ENCODE results near the gene ACP7. TPM values are rescaled to one million over a fixed set of nuclear protein-coding genes. Genes with fewer than 3 reads are reported as not detected.
"Not testable (repeated sequence)": the region's sequence is repeated elsewhere in the genome, so short reads cannot be mapped to it uniquely, and the experiment has no call there.

ACP7 gene
- total RNA-seq, 4 donors from 2014 or later, result not detected

- no peak for DNase-seq (ENCODE audit: extremely low spot score)
- Histone ChIP-seq H3K4me1 (peaks cover 3 to 17% (median 15%) of the 10 kb centered on the region in 4 donors), H3K36me3 (no peaks in the 10 kb centered on the region), H3K27me3 (peaks cover 0 to 90% (median 23%) of the 10 kb centered on the region in 4 donors), H3K27ac (replicated peaks in 1 of 4) (no peak overlapping the region), H3K9me3 (no peaks in the 10 kb centered on the region), H3K4me3 (no peak overlapping the region)
- no peak for TF ChIP-seq POLR2A (IDR thresholded peaks at IDR 0.05; ENCODE audit: low read depth)
- no peak for TF ChIP-seq EP300 (IDR thresholded peaks at IDR 0.05)
- no peak for TF ChIP-seq POLR2AphosphoS5 (IDR thresholded peaks at IDR 0.05)
- no peak for TF ChIP-seq CTCF (IDR thresholded peaks at IDR 0.05)
- 86% methylated on average over 8 of the region's 8 CpGs for WGBS
- intact Hi-C loops (cut with DNase I), result no loop called here
Observed at GRCh38 chr19:39087907-39088686, 3.9 kb downstream of the ACP7 start.

- intact Hi-C loops (cut with DNase I); H3K27ac ChIP-seq (replicated peaks in 1 of 4); H3K36me3 ChIP-seq; H3K4me1 ChIP-seq; H3K4me3 ChIP-seq; DNase-seq (ENCODE audit: extremely low spot score); H3K9me3 ChIP-seq: not testable (repeated sequence)
- 87% methylated on average over 8 of the region's 8 CpGs for WGBS
- H3K27me3 ChIP-seq, result peaks cover 0 to 87% (median 8%) of the 10 kb centered on the region in 4 donors
Observed at GRCh38 chr19:39090016-39090415, 5.8 kb downstream of the ACP7 start.

GRCh38 chr19:39090881-39091280 is 6.7 kb downstream of the ACP7 start:
- no peaks in the 10 kb centered on the region for H3K4me1 ChIP-seq
- H3K9me3 ChIP-seq, result no peaks in the 10 kb centered on the region
- no peaks in the 10 kb centered on the region for H3K36me3 ChIP-seq
- WGBS, result 85% methylated on average over 4 of the region's 4 CpGs
- no peak for DNase-seq (ENCODE audit: extremely low spot score)
- TF ChIP-seq POLR2AphosphoS5 (IDR thresholded peaks at IDR 0.05) (no peak), POLR2A (IDR thresholded peaks at IDR 0.05; ENCODE audit: low read depth) (no peak)
- peaks cover 0 to 87% (median 0%) of the 10 kb centered on the region in 4 donors for H3K27me3 ChIP-seq
- H3K27ac ChIP-seq (replicated peaks in 1 of 4), result no peak overlapping the region
- intact Hi-C loops (cut with DNase I), result no loop called here
- no peak overlapping the region for H3K4me3 ChIP-seq

- H3K4me3 ChIP-seq; H3K9me3 ChIP-seq; H3K4me1 ChIP-seq; H3K36me3 ChIP-seq; intact Hi-C loops (cut with DNase I); DNase-seq (ENCODE audit: extremely low spot score); H3K27ac ChIP-seq (replicated peaks in 1 of 4): not testable (repeated sequence)
- WGBS, result 89% methylated on average over 5 of the region's 5 CpGs
- H3K27me3 ChIP-seq, result peaks cover 0 to 95% (median 4%) of the 10 kb centered on the region in 4 donors
Observed at GRCh38 chr19:39095799-39096540, 11.8 kb downstream of the ACP7 start.

GRCh38 chr19:39097299-39097698 is 13.1 kb downstream of the ACP7 start:
- no peak overlapping the region for H3K27ac ChIP-seq (replicated peaks in 1 of 4)
- H3K36me3 ChIP-seq, result no peaks in the 10 kb centered on the region
- intact Hi-C loops (cut with DNase I), result no loop called here
- DNase-seq (ENCODE audit: extremely low spot score), result no peak
- H3K4me3 ChIP-seq, result no peak overlapping the region
- peaks cover 0 to 6% (median 3%) of the 10 kb centered on the region in 4 donors for H3K4me1 ChIP-seq
- TF ChIP-seq POLR2A (IDR thresholded peaks at IDR 0.05; ENCODE audit: low read depth) (no peak), POLR2AphosphoS5 (IDR thresholded peaks at IDR 0.05) (no peak), EP300 (IDR thresholded peaks at IDR 0.05) (no peak), CTCF (IDR thresholded peaks at IDR 0.05) (no peak)
- WGBS, result 53% methylated on average over 5 of the region's 5 CpGs
- H3K9me3 ChIP-seq, result no peaks in the 10 kb centered on the region
- peaks cover 0 to 86% (median 4%) of the 10 kb centered on the region in 4 donors for H3K27me3 ChIP-seq

- WGBS, result 71% methylated on average over 2 of the region's 2 CpGs
- H3K27ac ChIP-seq (replicated peaks in 1 of 4), result no peak overlapping the region
- H3K36me3 ChIP-seq, result no peaks in the 10 kb centered on the region
- intact Hi-C loops (cut with DNase I), result no loop called here
- H3K9me3 ChIP-seq, result no peaks in the 10 kb centered on the region
- H3K4me1 ChIP-seq, result peaks cover 0 to 6% (median 3%) of the 10 kb centered on the region in 4 donors
- no peak for TF ChIP-seq CTCF (IDR thresholded peaks at IDR 0.05)
- no peak for TF ChIP-seq POLR2AphosphoS5 (IDR thresholded peaks at IDR 0.05)
- TF ChIP-seq POLR2A (IDR thresholded peaks at IDR 0.05; ENCODE audit: low read depth), result no peak
- TF ChIP-seq EP300 (IDR thresholded peaks at IDR 0.05), result no peak
- peaks cover 0 to 82% (median 4%) of the 10 kb centered on the region in 4 donors for H3K27me3 ChIP-seq
- no peak for DNase-seq (ENCODE audit: extremely low spot score)
- no peak overlapping the region for H3K4me3 ChIP-seq
Observed at GRCh38 chr19:39097721-39098120, 13.6 kb downstream of the ACP7 start.

All from esophagus muscularis mucosa (tissue), 4 donors.